Cardiac fibroblast (primary cell): Measurements from ENCODE around the gene SLC9A1.

Experiments
- DNase-seq, 2 donors: peaks; one replicate each; pipeline versions ENCODE4 v3.0.0 to v3.0.0-alpha.2; 2010; ENCODE audit warnings: low read depth in 2 of 2
- H3K4me3 ChIP-seq, 2 donors: replicated peaks in 1 of 2; 1 replicate in 1 of 2; 2 replicates in 1 of 2; pipeline ENCODE4 v1.5.1; 2011; ENCODE audit warnings: low read depth in 2 of 2, low read length in 2 of 2, mild to moderate bottlenecking in 2 of 2, moderate library complexity in 1 of 2
- CTCF ChIP-seq: IDR thresholded peaks from one replicate; pipeline ENCODE4 v1.5.1; 2011; ENCODE audit warnings: low read depth, mild to moderate bottlenecking, low read length, inconsistent platforms

Gene SLC9A1

GRCh38 chr1:27074175-27074780 lies 80.6 kb downstream of the SLC9A1 start:
- no peak for TF ChIP-seq CTCF
- peak in 1 of 2 donors; percentile 19 for DNase-seq
- H3K4me3 ChIP-seq: no peak overlapping the region

DNA sequence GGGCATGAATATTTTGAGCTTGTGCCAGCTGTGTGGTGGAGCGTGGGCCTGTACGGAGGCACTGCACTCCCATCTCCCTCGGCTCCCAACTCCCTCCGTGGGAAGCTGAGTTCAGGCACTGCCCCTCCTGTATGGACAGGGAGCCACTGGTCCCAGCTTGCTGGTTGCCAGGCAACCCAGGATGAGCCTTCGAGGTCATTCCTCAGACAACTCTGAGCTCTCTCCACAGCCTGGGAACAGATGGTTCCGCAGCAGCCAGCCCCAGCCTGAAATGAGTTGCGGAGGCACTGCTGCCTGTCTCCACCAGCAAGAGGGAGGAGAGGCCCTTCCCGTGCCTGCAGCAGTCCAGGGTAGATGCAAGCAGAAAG lies 83.9 kb downstream of the SLC9A1 start:
- no peak overlapping the region for H3K4me3 ChIP-seq
- DNase-seq: peak; percentile 32 to 39
- no peak for TF ChIP-seq CTCF

DNA sequence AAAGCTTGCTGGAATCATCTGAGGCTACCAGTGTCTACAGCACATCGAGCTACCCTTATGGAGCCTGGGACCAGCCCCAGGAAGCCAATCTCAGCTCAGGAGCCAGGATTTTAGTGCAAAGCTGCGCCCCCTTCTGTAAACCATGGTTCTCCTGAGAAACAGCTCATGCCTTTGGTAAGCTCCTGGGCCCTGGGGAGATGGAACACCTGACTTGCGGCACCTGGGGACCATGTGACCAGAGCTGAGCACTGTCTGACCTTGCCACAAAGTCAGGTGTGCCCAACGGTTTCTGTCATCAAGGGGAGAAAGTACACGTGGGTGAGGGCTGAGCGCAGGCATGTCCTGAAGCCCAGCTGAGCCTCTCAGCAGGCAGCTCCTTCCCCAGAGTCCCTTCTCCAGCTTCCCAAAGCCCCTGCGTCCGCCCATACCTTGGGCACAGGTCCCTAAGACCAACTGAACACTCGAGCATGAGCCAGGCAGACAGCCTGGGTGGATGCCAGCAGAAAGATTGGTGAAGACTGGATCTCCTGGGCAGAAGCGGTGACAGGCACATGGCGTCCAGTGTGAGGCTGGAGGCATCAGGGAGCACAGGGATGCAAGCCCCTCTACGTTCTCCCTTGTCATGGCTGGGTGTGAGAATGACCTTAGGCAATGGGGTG lies 84.4 kb downstream of the SLC9A1 start:
- TF ChIP-seq CTCF: no peak
- H3K4me3 ChIP-seq: no peak overlapping the region
- no peak for DNase-seq

DNA sequence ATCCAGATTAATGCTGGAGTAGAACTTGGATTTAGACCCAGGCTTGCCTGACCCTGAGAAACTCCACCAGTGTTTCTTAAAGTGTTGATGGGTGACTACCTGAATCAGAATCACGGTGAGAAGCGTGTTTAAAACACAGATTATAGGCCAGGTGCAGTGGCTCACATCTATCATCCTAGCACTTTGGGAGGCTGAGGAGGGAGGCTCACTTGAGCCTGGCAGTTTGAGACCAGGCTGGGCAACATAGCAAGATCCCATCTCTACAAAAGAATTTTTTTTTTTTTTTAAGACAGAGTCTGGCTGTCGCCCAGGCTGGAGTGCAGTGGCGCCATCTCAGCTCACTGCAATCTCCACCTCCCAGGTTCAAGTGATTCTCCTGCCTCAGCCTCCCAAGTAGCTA lies 86.0 kb downstream of the SLC9A1 start:
- no peak for TF ChIP-seq CTCF
- no peak overlapping the region for H3K4me3 ChIP-seq
- no peak for DNase-seq

- DNase-seq: no peak
- no peak overlapping the region for H3K4me3 ChIP-seq
- no peak for TF ChIP-seq CTCF
Measured at GRCh38 chr1:27065999-27066630, 88.8 kb downstream of the SLC9A1 start.

DNA sequence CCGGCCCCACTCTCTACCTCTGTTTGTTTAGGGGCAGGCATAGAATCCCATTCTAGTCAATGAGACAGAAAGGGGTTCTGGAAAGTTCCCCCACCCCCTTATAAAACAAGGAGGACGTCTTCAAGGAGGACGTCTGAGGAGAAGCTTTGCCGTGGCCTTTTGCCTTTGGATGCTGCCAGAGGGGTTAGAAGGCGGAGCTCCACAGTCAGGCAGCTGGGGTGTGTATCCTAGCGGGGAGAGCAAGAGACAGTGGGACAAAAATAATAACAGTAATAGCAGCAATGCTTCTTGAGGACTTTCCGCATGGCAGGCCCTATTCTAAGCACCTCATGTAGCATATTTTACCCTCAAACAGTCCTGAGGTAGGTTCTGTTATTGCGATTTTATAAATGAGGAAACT lies 94.0 kb downstream of the SLC9A1 start:
- no peak for DNase-seq
- no peak overlapping the region for H3K4me3 ChIP-seq
- no peak for TF ChIP-seq CTCF
